Karpas-422 (cell line): ENCODE data around the gene TMEM190. TPM values are rescaled to one million over a fixed set of nuclear protein-coding genes. Genes with fewer than 3 reads are reported as not detected.
"Not testable (repeated sequence)": the region's sequence is repeated elsewhere in the genome, so short reads cannot be mapped to it uniquely, and the experiment has no call there.

ENCODE experiments used
- DNase-seq: peaks from one replicate; pipeline ENCODE4 v3.0.0-alpha.2; 2015
- H2AFZ ChIP-seq: fragments of 200-600 bp; sonication (generic); 2 replicates; pipeline ENCODE4 v1.6.1; 2014; ENCODE audit warnings: antibody characterized with exemption, low read length, mixed read lengths
- H3K27ac ChIP-seq: fragments of 200-600 bp; sonication (generic); 2 replicates; pipeline ENCODE4 v1.5.1; 2014; ENCODE audit warnings: mild to moderate bottlenecking, low read length, moderate library complexity
- H3K27me3 ChIP-seq: fragments of 200-600 bp; sonication (generic); 2 replicates; pipeline ENCODE4 v1.6.1; 2014; ENCODE audit warnings: low read length, mixed read lengths
- H3K36me3 ChIP-seq: fragments of 200-600 bp; sonication (generic); 2 replicates; pipeline ENCODE4 v1.6.1; 2014; ENCODE audit warnings: low read length, mixed read lengths; ENCODE audit not compliant: insufficient read depth
- H3K4me1 ChIP-seq: fragments of 200-600 bp; sonication (generic); 2 replicates; pipeline ENCODE4 v1.6.1; 2014; ENCODE audit warnings: mild to moderate bottlenecking, low read length, mixed read lengths
- H3K4me2 ChIP-seq: fragments of 200-600 bp; sonication (generic); 2 replicates; pipeline ENCODE4 v1.6.1; 2014; ENCODE audit warnings: low read length, low read depth, mild to moderate bottlenecking; ENCODE audit not compliant: poor library complexity, severe bottlenecking
- H3K4me3 ChIP-seq: fragments of 200-600 bp; sonication (generic); 2 replicates; pipeline ENCODE4 v1.5.1; 2014; ENCODE audit warnings: mild to moderate bottlenecking, antibody characterized with exemption, low read length, mixed read lengths
- H3K79me2 ChIP-seq: fragments of 200-600 bp; sonication (generic); 2 replicates; pipeline ENCODE4 v1.6.1; 2014; ENCODE audit warnings: mild to moderate bottlenecking, low read length, mixed read lengths
- H3K9ac ChIP-seq: fragments of 200-600 bp; sonication (generic); 2 replicates; pipeline ENCODE4 v1.6.0; 2014; ENCODE audit warnings: low read length
- H3K9me2 ChIP-seq: fragments of 200-600 bp; sonication (generic), shearing (Covaris generic); replicated peaks from 2 replicates; pipeline ENCODE4 v1.6.0; 2014; ENCODE audit warnings: mild to moderate bottlenecking, low read length, moderate library complexity; ENCODE audit not compliant: insufficient read depth
- H3K9me3 ChIP-seq: fragments of 300-700, 200-600 bp; sonication (generic); 2 replicates; pipeline ENCODE4 v1.6.1; 2014; ENCODE audit warnings: low read length, mixed read lengths
- H4K20me1 ChIP-seq: fragments of 200-600 bp; sonication (generic); 2 replicates; pipeline ENCODE4 v1.6.1; 2014; ENCODE audit warnings: mild to moderate bottlenecking, antibody characterized with exemption, low read length, low read depth; ENCODE audit not compliant: insufficient read depth
- total RNA-seq: library from RNA; depleted of rRNA; stranded (reverse); fragments of >200 nt; shearing (Covaris generic); gene quantifications from 2 replicates; pipeline ENCODE4 v1.2.3, GENCODE V29; 2014; ENCODE audit warnings: low replicate concordance

TMEM190 gene
- total RNA-seq, 1 experiment from 2014 or later, result not detected

DNA sequence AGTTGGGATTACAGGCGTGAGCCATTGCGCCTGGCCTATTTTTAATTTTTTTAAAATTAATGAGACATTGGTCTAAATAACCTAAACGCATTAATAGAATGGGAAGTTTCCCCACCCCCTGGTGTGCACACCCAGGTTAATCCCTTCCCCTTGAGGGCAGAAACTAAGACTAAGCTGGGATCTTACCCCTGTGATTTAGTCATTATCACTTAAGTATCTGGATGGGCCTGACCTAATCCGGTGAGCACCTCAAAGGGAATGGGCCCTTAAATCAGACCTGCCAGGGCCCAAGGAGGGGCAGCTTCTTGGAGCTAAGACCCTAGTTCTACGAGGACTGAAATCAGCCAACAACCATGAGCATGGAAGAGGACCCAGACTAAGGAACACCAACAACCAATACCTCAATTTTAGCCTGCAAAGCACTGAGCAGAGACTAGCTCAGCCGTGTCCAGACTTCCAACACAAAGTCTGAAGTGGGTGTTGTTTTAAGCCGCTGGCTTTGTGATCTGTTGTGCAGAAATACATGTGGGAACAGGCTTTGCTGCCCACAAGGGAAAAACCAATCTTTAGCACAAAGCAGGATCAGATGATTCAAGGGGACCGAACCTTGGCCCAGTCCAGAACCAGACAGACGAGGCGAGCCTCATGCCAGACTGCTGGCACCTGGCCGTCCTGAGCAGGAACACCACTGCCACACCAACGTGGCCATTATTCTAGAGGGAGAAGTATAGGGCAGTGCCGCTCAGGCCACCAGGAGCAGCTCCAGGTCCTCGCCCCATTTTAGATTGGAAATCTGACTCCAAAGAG, 23.9 kb downstream of the TMEM190 start:
- Histone ChIP-seq H3K9me3 (no peaks in the 10 kb centered on the region), H3K36me3 (peaks cover 31% of the 10 kb centered on the region), H3K27ac (no peak overlapping the region), H2AFZ (no peak overlapping the region), H3K9me2 (no peaks in the 10 kb centered on the region), H3K27me3 (no peaks in the 10 kb centered on the region), H3K4me1 (peaks cover 7% of the 10 kb centered on the region), H3K79me2 (peaks cover 2% of the 10 kb centered on the region), H3K4me3 (no peak overlapping the region), H3K9ac (no peak overlapping the region), H4K20me1 (peaks cover 37% of the 10 kb centered on the region), H3K4me2 (no peak overlapping the region)
- DNase-seq, result peak; percentile 70

GRCh38 chr19:55401390-55401789, 24.8 kb downstream of the TMEM190 start:
- not testable (repeated sequence) for H3K9ac ChIP-seq
- Histone ChIP-seq H3K79me2 (peaks cover 11% of the 10 kb centered on the region), H4K20me1 (peaks cover 46% of the 10 kb centered on the region)

DNA sequence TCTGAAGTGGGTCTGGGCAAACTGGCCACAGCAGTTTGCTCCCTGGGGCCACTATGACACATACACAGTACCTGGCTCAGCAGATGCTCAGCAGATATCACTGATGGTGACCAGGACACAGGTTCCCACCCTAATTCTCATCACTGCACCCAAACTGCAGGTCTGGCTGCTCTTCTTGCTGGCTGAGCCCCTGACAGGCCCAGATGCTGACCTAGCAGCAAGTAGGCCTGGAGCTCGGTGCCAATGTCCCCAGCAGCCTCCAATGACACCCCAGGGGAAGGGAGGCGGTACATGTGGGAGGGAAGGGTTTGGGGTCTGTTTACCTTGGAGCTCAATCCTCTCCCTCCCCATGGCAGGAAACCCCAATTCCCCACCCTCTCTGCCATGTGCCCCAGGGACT, 25.9 kb downstream of the TMEM190 start:
- Histone ChIP-seq H3K27me3 (no peaks in the 10 kb centered on the region), H2AFZ (no peak overlapping the region), H3K79me2 (peaks cover 21% of the 10 kb centered on the region), H3K9ac (no peak overlapping the region), H3K9me2 (no peaks in the 10 kb centered on the region), H3K4me1 (peaks cover 22% of the 10 kb centered on the region), H3K4me3 (no peak overlapping the region), H4K20me1 (peaks cover 55% of the 10 kb centered on the region), H3K4me2 (no peak overlapping the region), H3K27ac (no peak overlapping the region), H3K36me3 (peaks cover 49% of the 10 kb centered on the region), H3K9me3 (no peaks in the 10 kb centered on the region)
- DNase-seq, result no peak

More at GRCh38 chr19:55401390-55401789, 24.8 kb downstream of the TMEM190 start:
- H3K27ac ChIP-seq, H3K4me2 ChIP-seq, H3K9me2 ChIP-seq, DNase-seq, H3K4me3 ChIP-seq, H3K27me3 ChIP-seq, H2AFZ ChIP-seq, H3K9me3 ChIP-seq: not testable (repeated sequence)
- peaks cover 16% of the 10 kb centered on the region for H3K4me1 ChIP-seq
- H3K36me3 ChIP-seq, result peaks cover 40% of the 10 kb centered on the region

- H3K4me1 ChIP-seq, result peaks cover 28% of the 10 kb centered on the region
- peak overlapping the region; percentile 99; the same call in 1 of the 2 replicates for H3K4me3 ChIP-seq
- no peak overlapping the region for H2AFZ ChIP-seq
- peaks cover 21% of the 10 kb centered on the region for H3K79me2 ChIP-seq
- peaks cover 51% of the 10 kb centered on the region for H4K20me1 ChIP-seq
- no peak for DNase-seq
- peak overlapping the region; percentile 100 for H3K9ac ChIP-seq
- H3K27ac ChIP-seq, result peak overlapping the region; percentile 79
- no peaks in the 10 kb centered on the region for H3K9me2 ChIP-seq
- H3K4me2 ChIP-seq, result peak overlapping the region; percentile 98
- peaks cover 49% of the 10 kb centered on the region for H3K36me3 ChIP-seq
- no peaks in the 10 kb centered on the region; the same call in 1 of the 2 replicates for H3K9me3 ChIP-seq
- no peaks in the 10 kb centered on the region for H3K27me3 ChIP-seq
Observed at GRCh38 chr19:55405638-55406037, 29.0 kb downstream of the TMEM190 start.

- peak overlapping the region; percentile 98 for H3K4me2 ChIP-seq
- peaks cover 47% of the 10 kb centered on the region for H4K20me1 ChIP-seq
- peaks cover 21% of the 10 kb centered on the region for H3K79me2 ChIP-seq
- H3K9me2 ChIP-seq, result no peaks in the 10 kb centered on the region
- H3K9ac ChIP-seq, result peak overlapping the region; percentile 100
- H3K36me3 ChIP-seq, result peaks cover 49% of the 10 kb centered on the region
- peak overlapping the region; percentile 79 for H3K27ac ChIP-seq
- no peaks in the 10 kb centered on the region; the same call in 1 of the 2 replicates for H3K9me3 ChIP-seq
- no peak for DNase-seq
- peaks cover 28% of the 10 kb centered on the region for H3K4me1 ChIP-seq
- H3K27me3 ChIP-seq, result no peaks in the 10 kb centered on the region
- no peak overlapping the region for H2AFZ ChIP-seq
- peak overlapping the region; percentile 99 for H3K4me3 ChIP-seq
Observed at GRCh38 chr19:55406091-55406825, 29.6 kb downstream of the TMEM190 start.

DNA sequence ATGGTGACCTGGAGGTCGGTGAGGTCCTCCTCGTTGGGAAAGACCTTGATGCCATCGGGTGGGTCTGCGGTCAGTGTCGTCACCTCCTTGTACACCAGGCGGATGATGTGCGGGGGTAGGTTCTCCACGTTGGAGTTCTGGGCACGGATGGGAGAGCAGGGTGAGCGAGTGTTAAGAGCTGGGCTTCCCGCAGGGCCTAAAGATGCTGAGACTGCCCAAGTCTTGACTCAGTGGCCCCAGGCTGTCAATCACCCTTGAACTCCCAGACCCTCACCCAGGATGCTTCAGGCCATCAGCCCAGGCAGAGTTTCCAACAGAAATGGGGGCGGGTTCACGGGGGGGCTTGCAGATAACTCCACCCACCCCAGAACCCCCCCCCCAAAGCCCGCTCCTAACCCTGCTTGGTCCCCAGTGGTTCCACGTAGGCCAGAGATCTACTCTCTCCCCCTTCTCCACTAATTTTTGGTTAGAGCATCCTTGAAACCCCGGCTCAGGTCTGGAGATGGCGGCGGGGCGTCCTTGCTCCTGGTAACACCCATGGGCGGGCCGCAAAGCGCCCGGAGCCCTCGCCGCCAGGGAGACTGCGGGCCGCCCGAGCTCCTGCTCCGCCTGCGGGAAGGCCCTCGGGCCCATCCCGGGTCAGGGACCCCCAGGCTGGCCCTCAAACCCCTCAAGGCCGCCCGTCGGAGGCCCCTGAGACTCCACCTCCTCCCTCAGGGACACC, 30.4 kb downstream of the TMEM190 start:
- no peak overlapping the region for H2AFZ ChIP-seq

DNA sequence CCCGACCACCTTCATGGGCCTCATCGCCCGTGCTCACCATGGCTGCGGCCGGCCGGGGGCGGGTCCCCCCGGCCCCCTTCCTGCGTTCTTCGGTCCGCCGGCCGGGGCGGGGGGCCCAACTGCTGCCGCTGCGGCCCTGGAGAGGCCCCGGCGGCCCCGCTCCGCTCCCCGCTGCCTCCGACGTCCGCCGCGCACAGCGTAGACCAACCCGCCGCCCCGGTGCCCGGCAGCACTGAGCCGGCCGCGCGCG, 30.8 kb downstream of the TMEM190 start, which contains the start of gene UBE2S:
UBE2S (minus strand) TSS at position 239 of the 250 bp plus-strand sequence; CDS start at position 40, 199 bp downstream.
- Histone ChIP-seq H4K20me1 (peaks cover 40% of the 10 kb centered on the region), H3K9ac (peak within 1 kb of the TSS; percentile 100), H3K4me3 (peak within 1 kb of the TSS; percentile 99), H3K79me2 (peaks cover 21% of the 10 kb centered on the region), H3K36me3 (peaks cover 42% of the 10 kb centered on the region), H3K4me1 (peaks cover 25% of the 10 kb centered on the region), H2AFZ (peak within 1 kb of the TSS; percentile 32), H3K27ac (peak within 1 kb of the TSS; percentile 84), H3K4me2 (peak within 1 kb of the TSS; percentile 98)
- not testable (repeated sequence) for DNase-seq, H3K9me3 ChIP-seq, H3K9me2 ChIP-seq, H3K27me3 ChIP-seq

More for the DNA sequence above, 30.4 kb downstream of the TMEM190 start:
- peaks cover 46% of the 10 kb centered on the region for H3K36me3 ChIP-seq
- no peaks in the 10 kb centered on the region; the same call in 1 of the 2 replicates for H3K9me3 ChIP-seq
- H3K27ac ChIP-seq, result peak overlapping the region; percentile 79
- H3K9ac ChIP-seq, result peak overlapping the region; percentile 100
- no peaks in the 10 kb centered on the region for H3K27me3 ChIP-seq
- peak overlapping the region; percentile 99 for H3K4me3 ChIP-seq
- no peaks in the 10 kb centered on the region for H3K9me2 ChIP-seq
- H3K4me1 ChIP-seq, result peaks cover 28% of the 10 kb centered on the region
- H3K4me2 ChIP-seq, result peak overlapping the region; percentile 98
- DNase-seq, result peak; percentile 75
- peaks cover 45% of the 10 kb centered on the region for H4K20me1 ChIP-seq
- H3K79me2 ChIP-seq, result peaks cover 21% of the 10 kb centered on the region
